ENCODE results near the gene CREB3L1. TPM values are rescaled to one million over a fixed set of nuclear protein-coding genes. Genes with fewer than 3 reads are reported as not detected.

CREB3L1 gene
- total RNA-seq, 3 donors from 2014 or later (not counting 1 experiment from before 2014, with no cell fraction given), result not detected

- no peak overlapping the region for H3K4me3 ChIP-seq (ENCODE audit: low read length)
These were observed 53.3 kb downstream of the CREB3L1 start for GRCh38 chr11:46330563-46331281.

GRCh38 chr11:46331282-46331984 is 54.0 kb downstream of the CREB3L1 start:
- intact Hi-C loops (cut with micrococcal nuclease), result no loop called here
- H3K4me3 ChIP-seq (ENCODE audit: low read length), result no peak overlapping the region
- no peak for TF ChIP-seq CTCF (IDR thresholded peaks at IDR 0.05)
- 31% methylated on average over 5 of the region's 5 CpGs for WGBS (ENCODE audit: insufficient coverage)
- H3K36me3 Mint-ChIP-seq, result no peaks in the 10 kb centered on the region
- peak in 1 of 2 donors; percentile 77 for DNase-seq
- H3K4me3 Mint-ChIP-seq, result peak overlapping the region; percentile 55
- H3K4me1 Mint-ChIP-seq, result peaks cover 19 to 23% of the 10 kb centered on the region in 2 donors
- H3K36me3 ChIP-seq (ENCODE audit: control insufficient read depth, insufficient read depth, low read length), result no peaks in the 10 kb centered on the region
- no peak overlapping the region for H3K27ac Mint-ChIP-seq
- H3K27me3 Mint-ChIP-seq (ENCODE audit: low read depth in 2 of 2), result peaks cover 52 to 55% of the 10 kb centered on the region in 2 donors
- no peaks in the 10 kb centered on the region for H3K9me3 ChIP-seq (ENCODE audit: control insufficient read depth, insufficient read depth, low read length)
- no peak overlapping the region for H3K27ac ChIP-seq (ENCODE audit: low read length)
- peak in 2 of 3 donors; percentile 34 to 57 for ATAC-seq
- H3K4me1 ChIP-seq (ENCODE audit: control insufficient read depth, insufficient read depth, low read length), result peaks cover 38% of the 10 kb centered on the region
- H3K9me3 Mint-ChIP-seq, result no peaks in the 10 kb centered on the region
- peaks cover 20% of the 10 kb centered on the region for H3K27me3 ChIP-seq (ENCODE audit: control insufficient read depth, insufficient read depth, low read length)

More at GRCh38 chr11:46330563-46331281, 53.3 kb downstream of the CREB3L1 start:
- peak in 1 of 3 donors; percentile 59 for ATAC-seq
- TF ChIP-seq CTCF (IDR thresholded peaks at IDR 0.05), result no peak
- Histone ChIP-seq H3K36me3 (ENCODE audit: control insufficient read depth, insufficient read depth, low read length) (no peaks in the 10 kb centered on the region), H3K27me3 (ENCODE audit: control insufficient read depth, insufficient read depth, low read length) (peaks cover 20% of the 10 kb centered on the region), H3K27ac (ENCODE audit: low read length) (no peak overlapping the region), H3K9me3 (ENCODE audit: control insufficient read depth, insufficient read depth, low read length) (no peaks in the 10 kb centered on the region), H3K4me1 (ENCODE audit: control insufficient read depth, insufficient read depth, low read length) (peaks cover 31% of the 10 kb centered on the region)
- no peak for DNase-seq
- Mint-ChIP-seq H3K4me1 (peaks cover 19 to 23% of the 10 kb centered on the region in 2 donors), H3K36me3 (no peaks in the 10 kb centered on the region), H3K4me3 (peak overlapping the region; percentile 55), H3K9me3 (no peaks in the 10 kb centered on the region), H3K27me3 (ENCODE audit: low read depth in 2 of 2) (peaks cover 51 to 53% of the 10 kb centered on the region in 2 donors), H3K27ac (no peak overlapping the region)
- WGBS (ENCODE audit: insufficient coverage), result 27% methylated on average over 11 of the region's 11 CpGs
- intact Hi-C loops (cut with micrococcal nuclease), result no loop called here

GRCh38 chr11:46332093-46332567 is 54.7 kb downstream of the CREB3L1 start:
- H3K4me1 ChIP-seq (ENCODE audit: control insufficient read depth, insufficient read depth, low read length), result peaks cover 45% of the 10 kb centered on the region
- peak overlapping the region; percentile 69 for H3K4me3 Mint-ChIP-seq
- H3K4me3 ChIP-seq (ENCODE audit: low read length), result no peak overlapping the region
- H3K36me3 ChIP-seq (ENCODE audit: control insufficient read depth, insufficient read depth, low read length), result no peaks in the 10 kb centered on the region
- intact Hi-C loops (cut with micrococcal nuclease), result no loop called here
- H3K27ac ChIP-seq (ENCODE audit: low read length), result no peak overlapping the region
- peaks cover 45 to 49% of the 10 kb centered on the region in 2 donors for H3K27me3 Mint-ChIP-seq (ENCODE audit: low read depth in 2 of 2)
- H3K27ac Mint-ChIP-seq, result no peak overlapping the region
- peaks cover 19 to 23% of the 10 kb centered on the region in 2 donors for H3K4me1 Mint-ChIP-seq
- no peaks in the 10 kb centered on the region for H3K36me3 Mint-ChIP-seq
- no peak for ATAC-seq
- no peaks in the 10 kb centered on the region for H3K9me3 Mint-ChIP-seq
- H3K9me3 ChIP-seq (ENCODE audit: control insufficient read depth, insufficient read depth, low read length), result no peaks in the 10 kb centered on the region
- TF ChIP-seq CTCF (IDR thresholded peaks at IDR 0.05), result no peak
- H3K27me3 ChIP-seq (ENCODE audit: control insufficient read depth, insufficient read depth, low read length), result peaks cover 20% of the 10 kb centered on the region
- 34% methylated on average over 8 of the region's 8 CpGs for WGBS (ENCODE audit: insufficient coverage)
- DNase-seq, result no peak

All from natural killer cell (primary cell).